GM12872 (cell line): ENCODE measurements around the gene PRH2.

Experiments
- TF ChIP-seq, protein P1 (sequence below): IDR thresholded peaks from 3 replicates; pipeline ENCODE4 v1.5.1; 2011; ENCODE audit warnings: low read depth, mild to moderate bottlenecking, low read length, moderate library complexity; ENCODE audit not compliant: insufficient read depth

PRH2 gene

DNA sequence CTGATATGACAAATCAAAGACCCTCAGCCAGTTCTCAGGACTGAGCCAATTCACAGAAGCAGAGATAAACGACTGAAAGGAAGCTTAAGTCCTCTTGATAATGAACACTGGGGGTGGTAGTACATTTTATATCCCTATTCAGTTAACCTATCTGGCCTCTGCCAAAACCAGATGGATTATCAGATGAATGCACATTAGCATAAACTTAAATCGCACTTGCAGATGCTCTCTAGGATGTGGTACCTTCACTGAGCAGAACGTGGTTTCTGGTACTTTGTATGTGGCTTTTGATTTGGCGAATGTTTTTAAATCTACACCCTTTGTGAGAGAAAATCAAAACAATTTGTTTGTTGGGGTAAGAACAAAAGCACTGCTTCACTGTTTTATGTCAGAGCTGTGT, 31.2 kb downstream of the PRH2 start:
- TF ChIP-seq, protein P1, sequence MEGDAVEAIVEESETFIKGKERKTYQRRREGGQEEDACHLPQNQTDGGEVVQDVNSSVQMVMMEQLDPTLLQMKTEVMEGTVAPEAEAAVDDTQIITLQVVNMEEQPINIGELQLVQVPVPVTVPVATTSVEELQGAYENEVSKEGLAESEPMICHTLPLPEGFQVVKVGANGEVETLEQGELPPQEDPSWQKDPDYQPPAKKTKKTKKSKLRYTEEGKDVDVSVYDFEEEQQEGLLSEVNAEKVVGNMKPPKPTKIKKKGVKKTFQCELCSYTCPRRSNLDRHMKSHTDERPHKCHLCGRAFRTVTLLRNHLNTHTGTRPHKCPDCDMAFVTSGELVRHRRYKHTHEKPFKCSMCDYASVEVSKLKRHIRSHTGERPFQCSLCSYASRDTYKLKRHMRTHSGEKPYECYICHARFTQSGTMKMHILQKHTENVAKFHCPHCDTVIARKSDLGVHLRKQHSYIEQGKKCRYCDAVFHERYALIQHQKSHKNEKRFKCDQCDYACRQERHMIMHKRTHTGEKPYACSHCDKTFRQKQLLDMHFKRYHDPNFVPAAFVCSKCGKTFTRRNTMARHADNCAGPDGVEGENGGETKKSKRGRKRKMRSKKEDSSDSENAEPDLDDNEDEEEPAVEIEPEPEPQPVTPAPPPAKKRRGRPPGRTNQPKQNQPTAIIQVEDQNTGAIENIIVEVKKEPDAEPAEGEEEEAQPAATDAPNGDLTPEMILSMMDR: no peak

DNA sequence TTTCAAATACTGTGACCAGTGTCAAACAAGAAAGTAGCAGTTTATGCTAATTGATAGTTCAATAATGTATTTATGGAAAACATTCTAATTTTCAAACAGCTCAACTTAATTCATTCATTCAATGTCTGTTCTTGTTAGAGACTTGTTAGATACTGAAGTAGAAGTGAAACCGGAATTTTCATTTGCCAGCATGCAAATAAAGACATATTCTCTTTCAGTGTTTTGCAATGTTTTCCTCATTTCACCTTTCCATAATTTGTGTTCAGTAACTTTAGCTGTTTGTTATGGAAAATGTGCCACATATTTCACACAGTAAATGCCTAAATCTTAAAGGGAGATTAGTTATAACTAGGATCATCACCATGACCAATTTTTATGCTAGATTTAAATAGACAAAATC, 36.4 kb downstream of the PRH2 start:
- TF ChIP-seq, protein P1: no peak

DNA sequence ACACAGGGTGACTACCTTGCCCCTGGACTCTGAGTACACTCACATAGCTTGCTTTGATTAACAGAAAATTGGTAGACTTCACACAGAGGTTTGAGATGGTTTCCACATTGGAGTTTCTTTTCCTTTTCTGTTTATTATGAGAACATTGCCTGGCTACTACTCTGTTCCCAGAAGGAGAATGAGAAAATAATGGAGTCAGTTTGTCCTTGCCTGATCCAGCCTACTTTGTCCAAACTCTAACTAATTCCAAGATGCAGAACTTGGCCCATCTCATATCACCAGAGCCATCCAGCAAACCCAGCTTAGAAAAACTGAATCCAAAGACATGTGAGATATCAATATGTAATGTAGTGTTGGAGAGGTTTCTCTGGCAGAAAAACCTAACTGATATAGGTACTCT, 37.3 kb downstream of the PRH2 start:
- TF ChIP-seq, protein P1: no peak

DNA sequence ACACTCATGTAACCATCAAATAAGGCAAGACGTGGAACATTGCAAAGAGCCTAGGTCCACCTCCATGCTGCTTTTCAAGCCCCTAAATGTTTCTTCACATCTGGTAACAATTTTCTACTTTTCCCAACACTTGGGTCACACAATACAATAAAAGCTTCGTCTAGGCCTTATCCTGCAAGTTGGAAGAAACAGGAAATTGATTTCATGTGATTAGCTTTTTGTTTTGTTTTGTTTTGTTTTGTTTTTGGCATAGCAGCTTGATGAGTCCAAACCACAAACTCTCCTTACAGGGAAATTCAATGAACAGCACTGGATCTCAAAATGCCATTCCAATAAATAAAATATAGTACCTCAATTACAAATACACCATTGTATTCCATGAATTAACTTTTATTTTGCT, 38.4 kb downstream of the PRH2 start:
- TF ChIP-seq, protein P1: no peak

DNA sequence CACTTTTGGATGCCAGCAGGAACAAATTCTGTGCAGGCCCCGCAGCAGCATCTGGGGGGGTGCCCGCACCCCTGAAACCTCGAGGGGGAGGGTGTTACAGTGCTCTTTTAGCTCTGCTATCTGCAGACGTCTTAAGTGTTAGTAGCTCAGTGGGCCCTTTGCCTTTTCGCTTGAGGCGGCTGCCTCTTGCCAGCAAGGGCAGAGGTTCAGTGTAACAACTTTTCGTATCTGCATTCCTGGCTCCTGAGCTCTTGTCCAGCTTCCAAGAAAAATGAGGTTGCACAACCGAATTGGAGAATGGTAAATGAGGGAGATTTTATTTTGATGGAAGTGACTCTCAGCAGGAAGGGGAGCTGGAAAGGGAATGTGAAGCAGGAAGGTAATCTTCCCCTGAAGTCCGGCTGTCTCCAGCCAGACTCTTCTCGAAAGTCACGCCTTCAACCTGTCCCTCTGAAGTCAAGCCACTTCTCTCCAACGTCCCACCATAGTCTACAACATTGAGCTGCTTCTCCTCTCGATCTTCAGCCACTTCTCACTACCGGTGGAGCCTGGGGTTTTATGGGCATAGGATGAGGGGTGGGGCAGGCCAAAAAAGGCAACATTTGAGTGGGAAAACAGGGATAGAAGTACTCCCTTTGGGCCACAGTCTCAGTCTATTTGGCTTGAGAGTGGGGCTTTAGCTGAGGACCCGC, 39.9 kb downstream of the PRH2 start:
- TF ChIP-seq, protein P1: no peak

DNA sequence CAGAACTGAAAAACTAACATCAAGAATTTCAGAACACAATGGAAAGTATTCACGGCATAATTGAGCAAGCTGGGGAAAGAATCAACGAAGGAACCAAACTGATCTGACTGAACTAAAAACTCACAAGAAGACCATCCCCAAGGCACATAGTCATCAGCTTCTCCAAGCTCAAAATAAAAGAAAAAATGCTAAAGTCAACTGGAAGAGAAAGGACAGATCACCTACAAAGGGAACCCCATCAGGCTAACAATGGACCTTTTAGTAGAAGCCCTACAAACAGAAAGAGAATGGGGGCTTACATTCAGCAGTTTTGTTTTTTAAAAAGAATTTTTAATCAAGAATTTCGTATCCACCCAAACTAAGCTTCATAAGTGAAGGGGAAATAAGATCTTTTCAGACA, 45.9 kb downstream of the PRH2 start:
- TF ChIP-seq, protein P1: no peak

DNA sequence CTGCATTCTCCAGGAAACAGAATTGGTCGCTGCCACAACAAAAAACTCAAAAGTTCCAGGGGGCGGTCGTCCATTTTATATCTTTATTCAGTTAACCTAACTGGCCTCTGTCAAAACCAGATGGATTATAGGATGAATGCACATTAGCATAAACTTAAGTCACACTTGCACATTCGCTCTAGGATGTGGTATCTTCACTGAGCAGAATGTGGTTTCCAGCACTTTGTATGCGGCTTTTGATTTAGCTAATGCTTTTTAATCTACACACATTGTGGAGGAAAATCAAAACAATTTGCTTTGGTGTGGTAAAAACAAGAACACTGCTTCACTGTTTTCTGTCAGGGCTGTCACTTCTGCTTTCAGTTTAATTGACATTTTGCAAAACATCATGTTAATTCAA, 53.2 kb downstream of the PRH2 start:
- TF ChIP-seq, protein P1: no peak
